Measurements from ENCODE around the gene PRKRA. TPM values are rescaled to one million over a fixed set of nuclear protein-coding genes. Genes with fewer than 3 reads are reported as not detected.

The PRKRA gene
- total RNA-seq, 1 experiment from 2014 or later, result 59.4 TPM

- ChIA-PET CTCF (no interaction called here), POLR2A (no interaction called here)
- no peak for TF ChIP-seq CTCF (IDR thresholded peaks at IDR 0.05)
- TF ChIP-seq REST (IDR thresholded peaks at IDR 0.05; ENCODE audit: insufficient read depth in 1 of 2, low read depth in 2 of 2, low read length in 1 of 2), result no peak
- no peak for TF ChIP-seq TCF7L2 (IDR thresholded peaks at IDR 0.05; ENCODE audit: low read depth, low read length)
- TF ChIP-seq SIN3A (IDR thresholded peaks at IDR 0.05; ENCODE audit: borderline replicate concordance, insufficient read depth, low read depth, low read length), result no peak
- no peak for TF ChIP-seq POLR2AphosphoS5 (IDR thresholded peaks at IDR 0.05; ENCODE audit: low read depth, low read length)
- H3K4me3 ChIP-seq (ENCODE audit: low read depth in 2 of 2, low read length in 2 of 2), result no peak overlapping the region
- peaks cover 17% of the 10 kb centered on the region for H3K4me1 ChIP-seq (ENCODE audit: control insufficient read depth, insufficient read depth, low read length)
- DNase-seq (ENCODE audit: low read depth, low spot score) (no peak), ATAC-seq (no peak)
- intact Hi-C loops (cut with micrococcal nuclease; ENCODE audit: unreplicated experiment), result loop anchor here (5.0 kb wide), 1 partner anchor 46 kb away; no protein-coding TSS in a partner anchor
- H3K36me3 ChIP-seq (ENCODE audit: control insufficient read depth, insufficient read depth, low read length), result no peaks in the 10 kb centered on the region
- H3K27ac ChIP-seq (ENCODE audit: low read length), result no peak overlapping the region
- in situ Hi-C loops (cut with HindIII; ENCODE audit: low pct_unique_long_range_greater_than_20kb, low sequenced_read_pairs), result no loop called here
- no TSS peak for BruUV-seq (replicated peaks)
- H3K27me3 ChIP-seq (ENCODE audit: control insufficient read depth, insufficient read depth, low read length), result no peaks in the 10 kb centered on the region
- no peaks in the 10 kb centered on the region for H3K9me3 ChIP-seq (ENCODE audit: control insufficient read depth, insufficient read depth, low read depth, low read length)
These were observed 25.5 kb upstream of the PRKRA start for GRCh38 chr2:178476477-178476876.

- H3K9me3 ChIP-seq (ENCODE audit: control insufficient read depth, insufficient read depth, low read depth, low read length), result no peaks in the 10 kb centered on the region
- H3K4me3 ChIP-seq (ENCODE audit: low read depth in 2 of 2, low read length in 2 of 2), result no peak overlapping the region
- intact Hi-C loops (cut with micrococcal nuclease; ENCODE audit: unreplicated experiment), result no loop called here
- in situ Hi-C loops (cut with HindIII; ENCODE audit: low pct_unique_long_range_greater_than_20kb, low sequenced_read_pairs), result no loop called here
- ChIA-PET POLR2A (no interaction called here), CTCF (no interaction called here)
- no peak for ATAC-seq
- TF ChIP-seq CTCF (IDR thresholded peaks at IDR 0.05) (no peak), POLR2AphosphoS5 (IDR thresholded peaks at IDR 0.05; ENCODE audit: low read depth, low read length) (no peak), SIN3A (IDR thresholded peaks at IDR 0.05; ENCODE audit: borderline replicate concordance, insufficient read depth, low read depth, low read length) (no peak)
- BruUV-seq (replicated peaks), result no TSS peak
- no peaks in the 10 kb centered on the region for H3K36me3 ChIP-seq (ENCODE audit: control insufficient read depth, insufficient read depth, low read length)
- no peaks in the 10 kb centered on the region for H3K27me3 ChIP-seq (ENCODE audit: control insufficient read depth, insufficient read depth, low read length)
- peaks cover 10% of the 10 kb centered on the region; the same call in 1 of the 2 replicates for H3K4me1 ChIP-seq (ENCODE audit: control insufficient read depth, insufficient read depth, low read length)
- no peak overlapping the region for H3K27ac ChIP-seq (ENCODE audit: low read length)
- DNase-seq (ENCODE audit: low read depth, low spot score), result no peak
These were observed 23.6 kb upstream of the PRKRA start for GRCh38 chr2:178474560-178474959.

All from Panc1 (cell line).